ENCODE measurements around the gene MAGEA8. TPM values are rescaled to one million over a fixed set of nuclear protein-coding genes. Genes with fewer than 3 reads are reported as not detected.
"Not testable (repeated sequence)": the region's sequence is repeated elsewhere in the genome, so short reads cannot be mapped to it uniquely, and the experiment has no call there.

Gene MAGEA8
- polyA plus RNA-seq, 6 donors from 2014 or later, result 0.16 TPM; not detected in 5

GRCh38 chrX:149865390-149865789 is 15.6 kb upstream of the MAGEA8 start:
- H3K36me3 Mint-ChIP-seq, result no peaks in the 10 kb centered on the region
- no peak overlapping the region for H3K4me3 Mint-ChIP-seq
- ATAC-seq (ENCODE audit: low read depth in 2 of 2), result no peak
- H3K27ac Mint-ChIP-seq, result no peak overlapping the region
- H3K9me3 Mint-ChIP-seq, result peaks cover 0 to 29% (median 7%) of the 10 kb centered on the region in 7 donors
- H3K27me3 Mint-ChIP-seq, result peaks cover 0 to 17% (median 0%) of the 10 kb centered on the region in 3 donors
- no peaks in the 10 kb centered on the region for H3K4me1 Mint-ChIP-seq
- DNase-seq, result no peak

DNA sequence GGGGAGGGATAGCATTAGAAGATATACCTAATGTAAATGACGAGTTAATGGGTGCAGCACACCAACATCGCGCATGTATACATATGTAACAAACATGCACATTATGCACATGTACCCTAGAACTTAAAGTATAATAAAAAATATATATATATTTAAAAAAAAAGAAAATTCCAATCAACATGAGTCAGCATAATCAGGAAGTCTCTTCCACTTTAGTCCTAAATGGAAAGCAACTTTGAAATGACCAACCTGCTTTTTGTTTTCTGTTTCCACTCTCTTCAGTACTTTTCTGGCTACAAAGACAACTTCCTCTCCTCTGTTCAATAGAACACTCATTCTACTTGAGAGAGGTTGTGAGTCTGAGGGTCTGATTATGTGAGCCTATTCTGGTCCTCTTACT is 13.5 kb upstream of the MAGEA8 start:
- no peak overlapping the region for H3K4me3 Mint-ChIP-seq
- H3K36me3 Mint-ChIP-seq, result no peaks in the 10 kb centered on the region
- H3K9me3 Mint-ChIP-seq, result peaks cover 0 to 11% (median 3%) of the 10 kb centered on the region in 7 donors
- no peak for DNase-seq
- ATAC-seq (ENCODE audit: low read depth in 2 of 2), result no peak
- H3K4me1 Mint-ChIP-seq, result no peaks in the 10 kb centered on the region
- H3K27ac Mint-ChIP-seq, result no peak overlapping the region
- peaks cover 0 to under 1% (median 0%) of the 10 kb centered on the region in 3 donors for H3K27me3 Mint-ChIP-seq

DNA sequence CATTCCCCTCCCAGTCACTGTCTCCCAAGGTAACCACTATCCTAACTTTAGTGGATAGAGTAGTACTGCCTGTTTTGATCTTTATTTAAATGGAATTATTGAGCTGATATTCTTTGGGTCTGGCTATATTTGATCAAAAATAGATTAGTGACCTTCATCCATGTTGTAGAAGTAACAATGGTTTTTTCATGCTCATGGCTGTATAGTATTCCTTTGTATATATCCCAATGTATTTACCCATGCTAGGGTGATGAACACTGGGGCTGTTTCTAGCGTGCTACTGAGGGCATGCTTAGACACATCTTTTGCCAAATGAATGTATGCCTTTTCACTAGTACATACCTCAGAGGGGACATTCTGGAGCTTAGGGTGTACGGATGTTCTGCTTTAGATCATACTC is 10.1 kb upstream of the MAGEA8 start:
- DNase-seq (no peak), ATAC-seq (ENCODE audit: low read depth in 2 of 2) (no peak)
- Mint-ChIP-seq H3K27me3 (peaks cover 0 to 6% (median 0%) of the 10 kb centered on the region in 3 donors), H3K36me3 (no peaks in the 10 kb centered on the region), H3K9me3 (peaks cover 0 to 11% (median 3%) of the 10 kb centered on the region in 7 donors), H3K4me3 (no peak overlapping the region), H3K27ac (no peak overlapping the region), H3K4me1 (no peaks in the 10 kb centered on the region)

GRCh38 chrX:149871433-149871832 is 9.6 kb upstream of the MAGEA8 start:
- Mint-ChIP-seq H3K9me3 (peaks cover 0 to 11% (median 3%) of the 10 kb centered on the region in 7 donors), H3K4me1 (no peaks in the 10 kb centered on the region), H3K27me3 (peaks cover 0 to 6% (median 0%) of the 10 kb centered on the region in 3 donors), H3K27ac (no peak overlapping the region), H3K4me3 (no peak overlapping the region), H3K36me3 (no peaks in the 10 kb centered on the region)
- DNase-seq, result no peak
- no peak for ATAC-seq (ENCODE audit: low read depth in 2 of 2)

DNA sequence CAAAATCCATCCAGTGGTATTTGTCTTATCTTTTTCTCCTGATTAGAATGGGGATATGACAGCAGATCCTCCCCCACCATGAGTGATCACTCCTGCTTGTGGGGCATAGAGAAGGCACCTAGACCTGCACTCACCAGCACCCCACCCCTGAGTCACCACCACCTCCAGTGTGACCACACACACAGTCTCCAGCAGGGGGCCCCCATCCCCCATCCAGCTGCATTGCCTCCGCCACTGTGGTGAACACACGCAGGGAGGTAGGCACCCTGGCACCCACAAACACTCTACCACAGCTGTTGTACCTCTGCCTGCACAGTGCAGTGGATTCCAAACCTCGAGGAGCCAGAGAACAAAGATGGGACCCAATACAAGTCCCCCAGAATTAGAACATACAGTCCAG is 9.0 kb upstream of the MAGEA8 start:
- Mint-ChIP-seq H3K9me3 (peaks cover 0 to 9% (median 3%) of the 10 kb centered on the region in 7 donors), H3K36me3 (no peaks in the 10 kb centered on the region), H3K4me3 (no peak overlapping the region), H3K4me1 (no peaks in the 10 kb centered on the region), H3K27ac (no peak overlapping the region), H3K27me3 (peaks cover 0 to 6% (median 0%) of the 10 kb centered on the region in 3 donors)
- peak in 1 of 2 donors; percentile 32 for ATAC-seq (ENCODE audit: low read depth in 2 of 2)
- no peak for DNase-seq

DNA sequence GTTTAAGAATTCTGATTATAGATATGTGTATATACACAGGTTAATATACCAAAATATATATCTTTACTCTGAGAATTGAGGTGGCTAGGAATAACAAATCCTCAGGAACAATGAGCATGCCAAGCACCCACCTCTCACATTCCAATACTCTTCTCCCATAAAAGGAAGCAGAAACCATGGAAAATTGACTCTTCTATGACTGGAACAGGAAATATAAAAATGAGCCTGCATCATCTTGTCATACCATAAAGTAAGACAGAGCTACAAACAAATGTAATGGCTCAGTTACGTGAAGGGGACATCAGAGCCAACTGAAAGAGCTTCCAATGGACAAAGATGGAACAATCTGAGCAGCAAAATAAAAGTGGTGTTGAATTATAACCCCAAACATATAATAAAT is 3.8 kb upstream of the MAGEA8 start:
- no peaks in the 10 kb centered on the region for H3K4me1 Mint-ChIP-seq
- no peak for ATAC-seq (ENCODE audit: low read depth in 2 of 2)

GRCh38 chrX:149877636-149878035 is 3.3 kb upstream of the MAGEA8 start:
- Mint-ChIP-seq H3K4me1 (no peaks in the 10 kb centered on the region), H3K4me3 (no peak overlapping the region), H3K27me3 (peaks cover 0 to 4% (median 0%) of the 10 kb centered on the region in 3 donors), H3K27ac (no peak overlapping the region), H3K9me3 (peaks cover 0 to 9% (median 0%) of the 10 kb centered on the region in 7 donors), H3K36me3 (no peaks in the 10 kb centered on the region)
- no peak for DNase-seq
- ATAC-seq (ENCODE audit: low read depth in 2 of 2), result no peak

More for the DNA sequence above, 3.8 kb upstream of the MAGEA8 start:
- H3K4me3 Mint-ChIP-seq, result no peak overlapping the region
- H3K9me3 Mint-ChIP-seq, result peaks cover 0 to 9% (median 0%) of the 10 kb centered on the region in 7 donors
- no peak for DNase-seq
- H3K27ac Mint-ChIP-seq, result no peak overlapping the region
- H3K27me3 Mint-ChIP-seq, result peaks cover 0 to 6% (median 0%) of the 10 kb centered on the region in 3 donors
- H3K36me3 Mint-ChIP-seq, result no peaks in the 10 kb centered on the region

- not testable (repeated sequence) for H3K4me1 Mint-ChIP-seq; H3K27me3 Mint-ChIP-seq; ATAC-seq (ENCODE audit: low read depth in 2 of 2); H3K4me3 Mint-ChIP-seq; H3K9me3 Mint-ChIP-seq; H3K36me3 Mint-ChIP-seq; DNase-seq
- H3K27ac Mint-ChIP-seq, result peak overlapping the region in 1 of 6 donors; percentile 72
These were observed 9.8 kb downstream of the MAGEA8 start for GRCh38 chrX:149890828-149891227.

DNA sequence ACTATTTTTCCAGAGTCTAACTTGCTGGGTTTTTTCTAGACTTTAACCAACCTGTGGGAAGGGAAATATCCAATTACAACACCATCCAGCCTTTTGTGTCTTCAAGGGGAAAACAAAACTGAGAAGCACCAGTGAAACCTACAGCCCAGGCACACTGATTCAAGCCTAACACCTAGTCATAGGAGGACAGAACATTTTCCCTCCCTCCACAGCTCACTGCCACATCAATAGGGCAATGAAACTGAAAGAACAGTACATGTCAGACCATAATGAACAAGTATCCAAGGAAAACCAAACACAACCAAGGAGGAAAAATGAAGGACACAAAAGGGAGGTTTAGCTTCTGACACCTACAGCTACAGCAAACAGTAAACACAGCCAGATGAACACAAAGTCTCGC is 17.6 kb downstream of the MAGEA8 start:
- DNase-seq (no peak), ATAC-seq (ENCODE audit: low read depth in 2 of 2) (no peak)
- Mint-ChIP-seq H3K27ac (no peak overlapping the region), H3K27me3 (peaks cover 0 to 12% (median 0%) of the 10 kb centered on the region in 3 donors), H3K4me1 (no peaks in the 10 kb centered on the region), H3K9me3 (peaks cover 0 to 6% (median 0%) of the 10 kb centered on the region in 7 donors), H3K36me3 (no peaks in the 10 kb centered on the region), H3K4me3 (no peak overlapping the region)

- Mint-ChIP-seq H3K4me1 (peaks cover 0 to 2% (median 0%) of the 10 kb centered on the region in 3 donors), H3K36me3 (no peaks in the 10 kb centered on the region), H3K4me3 (peak overlapping the region in 1 of 8 donors; percentile 45), H3K9me3 (peaks cover 0 to 3% (median under 1%) of the 10 kb centered on the region in 7 donors), H3K27ac (no peak overlapping the region), H3K27me3 (peaks cover 0 to 6% (median 4%) of the 10 kb centered on the region in 3 donors)
- no peak for ATAC-seq (ENCODE audit: low read depth in 2 of 2)
- DNase-seq, result no peak
These were observed 23.1 kb downstream of the MAGEA8 start for GRCh38 chrX:149903889-149904748.

- Mint-ChIP-seq H3K9me3 (peaks cover 0 to 10% (median 7%) of the 10 kb centered on the region in 7 donors), H3K4me3 (no peak overlapping the region), H3K27me3 (peaks cover 0 to 4% (median 0%) of the 10 kb centered on the region in 3 donors), H3K4me1 (peaks cover 0 to 2% (median 0%) of the 10 kb centered on the region in 3 donors), H3K27ac (peak overlapping the region in 1 of 6 donors; percentile 63), H3K36me3 (no peaks in the 10 kb centered on the region)
- DNase-seq, result no peak
- ATAC-seq (ENCODE audit: low read depth in 2 of 2), result no peak
These were observed 27.3 kb downstream of the MAGEA8 start for GRCh38 chrX:149908308-149908707.

DNA sequence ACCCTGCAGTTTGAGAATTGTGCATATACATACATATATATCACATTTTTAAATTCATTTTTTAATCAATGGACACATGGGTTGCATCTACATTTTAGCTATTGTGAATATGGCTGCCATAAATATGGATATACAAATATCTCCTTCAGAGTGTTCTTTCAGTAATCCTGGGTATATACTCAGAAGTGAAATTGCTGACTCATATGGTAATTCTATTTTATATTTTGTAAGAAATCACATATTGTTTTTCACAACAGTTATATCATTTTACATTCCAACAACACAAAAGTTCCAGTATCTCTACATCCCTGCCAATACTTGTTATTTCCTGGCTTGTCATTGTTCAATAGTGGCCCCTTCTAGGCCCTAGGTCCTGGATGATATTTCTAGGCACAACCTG is 27.7 kb downstream of the MAGEA8 start:
- H3K4me1 Mint-ChIP-seq, result peaks cover 0 to 2% (median 0%) of the 10 kb centered on the region in 3 donors
- no peaks in the 10 kb centered on the region for H3K36me3 Mint-ChIP-seq
- H3K27me3 Mint-ChIP-seq, result peaks cover 0 to 4% (median 0%) of the 10 kb centered on the region in 3 donors
- ATAC-seq (ENCODE audit: low read depth in 2 of 2), result no peak
- no peak overlapping the region for H3K27ac Mint-ChIP-seq
- H3K9me3 Mint-ChIP-seq, result peaks cover 0 to 13% (median 10%) of the 10 kb centered on the region in 7 donors
- H3K4me3 Mint-ChIP-seq, result no peak overlapping the region
- DNase-seq, result no peak

DNA sequence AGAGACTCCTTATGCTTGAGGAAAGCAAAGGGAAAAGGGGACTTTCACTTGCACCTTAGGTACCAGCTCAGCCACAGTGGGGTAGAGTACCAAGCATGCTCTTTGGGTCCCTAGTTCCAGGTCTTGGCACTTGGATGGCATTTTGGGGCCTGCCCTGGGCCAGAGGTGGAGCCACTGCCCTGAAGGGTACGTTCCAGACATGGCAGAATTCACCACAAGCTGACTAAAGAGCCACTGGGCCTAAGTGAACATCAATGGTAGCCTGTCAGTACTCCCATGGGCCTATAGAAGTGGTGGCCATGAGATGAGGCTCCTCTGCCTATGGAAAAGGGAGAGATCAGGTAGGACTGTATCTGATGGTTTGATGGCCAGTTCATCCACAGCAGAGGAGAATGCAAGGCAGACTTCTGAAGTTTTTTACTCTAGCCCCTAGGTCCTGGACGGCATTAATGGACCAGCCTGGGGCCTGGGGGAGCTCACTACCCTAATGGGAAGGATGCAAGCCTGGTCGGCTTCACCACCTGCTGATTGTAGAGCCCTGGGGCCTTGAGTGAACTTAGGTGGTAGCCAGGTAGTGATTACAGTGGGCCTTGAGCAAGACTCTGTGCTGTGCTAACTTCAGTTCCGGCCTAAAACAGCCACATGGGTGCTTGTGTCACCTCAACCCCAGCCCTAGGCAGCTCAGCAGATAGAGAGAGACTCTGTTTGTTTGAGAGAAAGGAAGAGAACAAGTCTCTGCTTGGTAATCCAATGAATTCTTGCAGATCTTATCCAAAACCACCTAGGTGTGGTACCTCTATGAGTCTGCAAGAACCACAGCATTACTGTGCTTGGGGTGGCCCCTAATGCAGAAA is 28.6 kb downstream of the MAGEA8 start:
- Mint-ChIP-seq H3K4me1 (no peaks in the 10 kb centered on the region), H3K27me3 (peaks cover 0 to under 1% (median 0%) of the 10 kb centered on the region in 3 donors), H3K27ac (no peak overlapping the region), H3K4me3 (no peak overlapping the region), H3K36me3 (no peaks in the 10 kb centered on the region), H3K9me3 (peaks cover 4 to 17% (median 13%) of the 10 kb centered on the region in 7 donors)
- ATAC-seq (ENCODE audit: low read depth in 2 of 2) (peak in 1 of 2 donors; percentile 40), DNase-seq (no peak)

All from naive B cell (primary cell).